Measurements from ENCODE around the gene COL12A1. TPM values are rescaled to one million over a fixed set of nuclear protein-coding genes. Genes with fewer than 3 reads are reported as not detected.

The COL12A1 gene
- total and polyA plus RNA-seq, 2 donors (not counting 3 experiments of a cell fraction or from before 2014, with no cell fraction given) = 48.5 to 89.1 TPM

- Histone ChIP-seq H3K9me3 (replicated peaks; ENCODE audit: control insufficient read depth, insufficient read depth, low read length) (no peaks in the 10 kb centered on the region), H4K20me1 (replicated peaks; ENCODE audit: control insufficient read depth, extremely low read depth, insufficient read depth, low read length) (no peaks in the 10 kb centered on the region), H3K4me1 (ENCODE audit: control insufficient read depth, extremely low read depth, insufficient read depth, low read length) (peaks cover 6% of the 10 kb centered on the region), H3K79me2 (ENCODE audit: control insufficient read depth, insufficient read depth, low read length) (no peaks in the 10 kb centered on the region), H3K9ac (replicated peaks; ENCODE audit: extremely low read depth, insufficient read depth, low read length) (no peak overlapping the region), H3K36me3 (ENCODE audit: control insufficient read depth in 2 of 2, extremely low read depth in 1 of 2, insufficient read depth in 2 of 2, low read length in 2 of 2) (no peaks in the 10 kb centered on the region), H3K27me3 (ENCODE audit: control insufficient read depth in 2 of 2, insufficient read depth in 2 of 2, low read length in 2 of 2) (peaks cover 14 to 16% of the 10 kb centered on the region in 2 experiments), H2AFZ (ENCODE audit: low read depth, low read length) (no peak overlapping the region), H3K27ac (ENCODE audit: insufficient read depth, low read depth, low read length) (no peak overlapping the region), H3K4me2 (ENCODE audit: insufficient read depth, low read length) (no peak overlapping the region), H3K4me3 (replicated peaks in 1 of 3; ENCODE audit: insufficient read depth in 1 of 3, low read depth in 1 of 3, low read length in 3 of 3) (no peak overlapping the region), H3K9me1 (replicated peaks; ENCODE audit: control insufficient read depth, extremely low read depth, insufficient read depth, low read length) (no peaks in the 10 kb centered on the region)
- ChIA-PET CTCF (interaction anchor here (0.7 to 12.5 kb wide), 18 partner anchors 8 to 1921 kb away, joined by 3 to 393 read pairs (median 8); no protein-coding TSS in a partner anchor), POLR2A (no interaction called here)
- no peak for DNase-seq (ENCODE audit: low read depth, low spot score)
- dilution Hi-C loops (cut with MboI; ENCODE audit: extremely low pct_ligation_motif_present, low sequenced_read_pairs) (no loop called here), intact Hi-C loops (cut with micrococcal nuclease) (loop anchor here (1.0 to 5.0 kb wide), 4 partner anchors 18 to 1473 kb away; no protein-coding TSS in a partner anchor)
- TF ChIP-seq POLR2AphosphoS5 (IDR thresholded peaks at IDR 0.05; ENCODE audit: insufficient read depth, low read depth, low read length) = no peak
- TF ChIP-seq GATA2 (IDR thresholded peaks at IDR 0.05; ENCODE audit: insufficient read depth, insufficient read length, low read depth, low read length) = no peak
- TF ChIP-seq EZH2 (IDR thresholded peaks at IDR 0.05; ENCODE audit: borderline replicate concordance, low read depth, low read length, severe bottlenecking) = no peak
- no peak for TF ChIP-seq FOS (IDR thresholded peaks at IDR 0.05; ENCODE audit: borderline replicate concordance, insufficient read depth, low read length)
- no peak for TF ChIP-seq CTCF (IDR thresholded peaks at IDR 0.05; ENCODE audit: extremely low read depth in 1 of 2, insufficient read depth in 1 of 2, low read depth in 1 of 2, low read length in 2 of 2)
- TF ChIP-seq POLR2A (IDR thresholded peaks at IDR 0.05; ENCODE audit: low read depth, low read length) = no peak
- TF ChIP-seq MYC (IDR thresholded peaks at IDR 0.05; ENCODE audit: low read depth, low read length) = no peak
- TF ChIP-seq JUN (IDR thresholded peaks at IDR 0.05; ENCODE audit: borderline replicate concordance, insufficient read depth, insufficient read length, low read depth) = no peak
- no peak for TF ChIP-seq MAX (IDR thresholded peaks at IDR 0.05; ENCODE audit: insufficient read depth, insufficient read length)
- BruUV-seq (replicated peaks) = no TSS peak
- FAIRE-seq = no peak
Observed at GRCh38 chr6:75211920-75212590, 6.2 kb upstream of the COL12A1 start.

Data from endothelial cell of umbilical vein (primary cell).